Colonic mucosa (tissue), 4 donors: ENCODE measurements around the gene PTPRCAP. TPM values are rescaled to one million over a fixed set of nuclear protein-coding genes. Genes with fewer than 3 reads are reported as not detected.
A peak's percentile ranks its signal among the peaks of the same experiment; 100 is the strongest.

ENCODE experiments used
- DNase-seq: peaks from one replicate; pipeline ENCODE4 v3.0.0-alpha.2; 2020
- H3K27ac ChIP-seq: fragments of 200-600 bp; one replicate; pipeline ENCODE4 v1.8.0; 2021
- H3K27me3 ChIP-seq: fragments of 200-600 bp; one replicate; pipeline ENCODE4 v1.8.0; 2021
- H3K36me3 ChIP-seq: fragments of 200-600 bp; one replicate; pipeline ENCODE4 v1.8.0; 2021
- H3K4me1 ChIP-seq: fragments of 200-600 bp; one replicate; pipeline ENCODE4 v1.8.0; 2021; ENCODE audit warnings: mild to moderate bottlenecking
- H3K4me3 ChIP-seq: fragments of 200-600 bp; one replicate; pipeline ENCODE4 v1.8.0; 2021
- H3K9ac ChIP-seq, 2 donors: one replicate each; pipeline ENCODE4 v1.7.0; 2013; ENCODE audit warnings: control low read depth in 2 of 2, low read depth in 2 of 2, low read length in 2 of 2
- H3K9me3 ChIP-seq: fragments of 200-600 bp; one replicate; pipeline ENCODE4 v1.8.0; 2021
- intact Hi-C: fragments of 100-400 bp; cut with DNase I; formaldehyde crosslinking; loops from one replicate; pipeline ENCODE4 v1.14.1; 2022
- total RNA-seq, 2 donors: library from RNA; stranded (reverse); fragmentation: NEBNext Ultra II Directional in 1 of 2; extraction: Animal tissue kit (Norgen Biotek cat#: 25700) in 1 of 2; gene quantifications; one replicate each; pipeline ENCODE4 v1.2.1, GENCODE V29; 2021
- TF ChIP-seq, protein P1 (sequence below): fragments of 200-600 bp; IDR thresholded peaks from one replicate; pipeline ENCODE4 v1.8.0; 2022; ENCODE audit warnings: antibody characterized with exemption, mild to moderate bottlenecking
- donor health status: healthy.
- donor health status: DM: no; HTN: no; CAD: no.
- donor health status: DM: no; HTN: no; CAD: no.

The PTPRCAP gene
- total RNA-seq, 2 donors from 2014 or later: 5.5 to 9.6 TPM

DNA sequence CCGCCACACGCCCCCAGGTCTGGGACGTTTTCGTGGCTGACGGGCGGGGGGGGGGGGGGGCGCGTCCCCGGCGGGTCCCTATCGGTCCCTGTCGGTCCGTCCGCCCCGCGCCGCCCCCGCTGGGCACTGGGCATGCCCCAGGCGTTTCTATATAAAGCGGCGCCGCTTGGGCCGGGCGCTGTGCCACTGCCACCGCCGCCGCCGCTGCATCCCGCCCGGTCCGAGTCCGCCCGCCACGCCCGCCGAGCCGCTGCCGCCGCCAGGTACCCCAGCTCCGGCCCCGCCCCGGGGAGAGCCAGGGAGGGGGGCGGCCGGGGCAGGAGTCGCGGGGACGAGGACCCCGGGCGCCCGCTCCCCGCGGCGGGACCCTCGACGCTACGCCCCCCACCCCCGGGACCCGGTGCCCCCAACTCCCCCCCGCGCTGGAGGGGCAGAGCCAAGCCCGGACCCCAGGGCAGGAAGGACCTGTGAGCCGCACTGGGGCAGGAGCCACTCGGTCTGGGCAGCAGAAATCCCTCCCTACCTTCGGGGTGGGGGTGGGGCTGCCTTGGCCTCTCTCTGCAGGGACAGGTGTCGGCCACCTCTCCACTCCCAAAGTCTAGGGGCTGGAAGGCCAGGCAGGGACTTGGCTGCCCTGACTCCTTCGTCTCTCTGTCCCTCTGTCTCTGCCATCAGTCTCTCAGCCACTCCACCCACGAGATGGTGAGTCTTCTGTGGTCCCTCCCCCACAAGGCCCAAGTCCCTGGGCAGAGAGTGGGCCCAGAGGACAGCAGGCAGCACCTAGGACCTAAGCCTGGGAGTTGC, 21.8 kb downstream of the PTPRCAP start, which contains the start of gene CARNS1:
Gene CARNS1, plus strand, starts transcription at position 178 of the 804 bp plus-strand sequence. Its CDS starts 522 bp downstream, at position 700.
- Histone ChIP-seq H3K9me3 (no peaks in the 10 kb centered on the region), H3K4me1 (no peaks in the 10 kb centered on the region), H3K36me3 (no peaks in the 10 kb centered on the region), H3K27me3 (no peaks in the 10 kb centered on the region), H3K27ac (no peak within 1 kb of the TSS), H3K4me3 (peak within 1 kb of the TSS; percentile 31), H3K9ac (peak within 1 kb of the TSS in 1 of 2 donors; percentile 35)
- intact Hi-C loops: no loop called here
- DNase-seq: no peak
- TF ChIP-seq, protein P1, sequence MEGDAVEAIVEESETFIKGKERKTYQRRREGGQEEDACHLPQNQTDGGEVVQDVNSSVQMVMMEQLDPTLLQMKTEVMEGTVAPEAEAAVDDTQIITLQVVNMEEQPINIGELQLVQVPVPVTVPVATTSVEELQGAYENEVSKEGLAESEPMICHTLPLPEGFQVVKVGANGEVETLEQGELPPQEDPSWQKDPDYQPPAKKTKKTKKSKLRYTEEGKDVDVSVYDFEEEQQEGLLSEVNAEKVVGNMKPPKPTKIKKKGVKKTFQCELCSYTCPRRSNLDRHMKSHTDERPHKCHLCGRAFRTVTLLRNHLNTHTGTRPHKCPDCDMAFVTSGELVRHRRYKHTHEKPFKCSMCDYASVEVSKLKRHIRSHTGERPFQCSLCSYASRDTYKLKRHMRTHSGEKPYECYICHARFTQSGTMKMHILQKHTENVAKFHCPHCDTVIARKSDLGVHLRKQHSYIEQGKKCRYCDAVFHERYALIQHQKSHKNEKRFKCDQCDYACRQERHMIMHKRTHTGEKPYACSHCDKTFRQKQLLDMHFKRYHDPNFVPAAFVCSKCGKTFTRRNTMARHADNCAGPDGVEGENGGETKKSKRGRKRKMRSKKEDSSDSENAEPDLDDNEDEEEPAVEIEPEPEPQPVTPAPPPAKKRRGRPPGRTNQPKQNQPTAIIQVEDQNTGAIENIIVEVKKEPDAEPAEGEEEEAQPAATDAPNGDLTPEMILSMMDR: no peak

DNA sequence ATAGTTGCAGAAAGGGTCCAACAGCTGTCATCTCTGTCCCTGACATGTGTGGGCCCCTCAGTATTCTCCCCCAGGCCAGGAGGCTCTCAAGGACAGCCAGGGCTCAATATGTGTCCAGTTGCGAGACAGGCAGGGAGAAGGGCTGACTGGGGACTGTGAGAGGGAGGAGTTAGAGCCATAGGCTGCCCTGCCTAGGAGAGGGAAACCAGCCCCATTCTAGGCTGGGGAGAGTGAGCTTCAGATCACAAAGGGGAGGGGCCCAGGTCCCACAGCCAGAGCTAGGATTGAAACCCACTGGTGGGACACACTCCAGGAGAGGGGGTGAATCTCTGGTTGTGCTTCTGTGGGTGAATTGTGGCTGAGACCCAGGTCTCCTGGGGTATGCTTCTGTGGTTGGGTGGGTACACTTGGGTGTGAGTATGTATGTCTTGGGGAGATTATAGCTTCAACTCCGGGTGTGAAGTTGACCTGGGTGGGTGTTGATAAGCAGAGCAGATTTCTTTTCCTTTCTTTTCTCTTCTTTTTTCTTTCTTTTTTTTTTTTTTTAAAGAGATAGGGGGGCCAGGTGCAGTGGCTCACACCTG, 24.1 kb downstream of the PTPRCAP start:
- Histone ChIP-seq H3K9ac (no peak overlapping the region), H3K4me3 (no peak overlapping the region), H3K27me3 (no peaks in the 10 kb centered on the region), H3K36me3 (no peaks in the 10 kb centered on the region), H3K27ac (no peak overlapping the region), H3K4me1 (no peaks in the 10 kb centered on the region), H3K9me3 (no peaks in the 10 kb centered on the region)
- DNase-seq: no peak
- intact Hi-C loops: no loop called here
- TF ChIP-seq, protein P1: no peak

DNA sequence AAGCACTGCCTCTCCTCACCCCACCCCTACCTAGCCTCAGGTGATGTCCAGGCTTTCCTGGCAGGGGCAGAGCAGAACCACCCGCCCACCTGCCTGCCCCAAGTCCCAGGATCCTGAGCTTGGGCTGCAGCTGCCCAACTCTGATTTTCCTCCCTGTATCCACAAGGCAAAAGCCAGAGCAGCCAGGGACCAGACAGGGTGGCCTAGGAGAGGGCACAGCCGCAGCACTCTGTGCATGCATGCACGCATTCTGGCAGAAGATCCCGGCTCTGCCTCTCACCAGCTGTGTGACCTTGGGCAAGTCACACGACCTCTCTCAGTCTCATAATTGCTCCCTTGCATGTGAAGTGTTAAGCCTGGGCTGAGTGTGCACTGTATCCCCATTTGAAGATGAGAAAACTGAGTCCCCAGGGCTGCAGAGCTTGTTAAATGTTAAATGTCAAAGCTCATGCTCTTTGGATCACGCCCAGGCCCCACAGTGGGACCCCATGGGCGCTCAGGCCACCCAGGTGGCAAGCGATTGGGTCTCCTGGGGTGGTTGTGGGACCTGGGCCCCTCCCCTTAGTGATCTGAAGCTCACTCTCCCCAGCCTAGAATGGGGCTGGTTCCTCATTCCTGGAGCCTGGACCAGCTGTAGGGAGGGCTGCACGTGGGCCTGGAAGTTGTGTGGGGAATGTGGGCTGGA, 24.8 kb downstream of the PTPRCAP start:
- H3K9me3 ChIP-seq: no peaks in the 10 kb centered on the region
- intact Hi-C loops: no loop called here
- H3K27me3 ChIP-seq: no peaks in the 10 kb centered on the region
- H3K4me3 ChIP-seq: no peak overlapping the region
- no peak for DNase-seq
- H3K9ac ChIP-seq: no peak overlapping the region
- H3K27ac ChIP-seq: no peak overlapping the region
- H3K36me3 ChIP-seq: no peaks in the 10 kb centered on the region
- TF ChIP-seq, protein P1: no peak
- H3K4me1 ChIP-seq: no peaks in the 10 kb centered on the region

DNA sequence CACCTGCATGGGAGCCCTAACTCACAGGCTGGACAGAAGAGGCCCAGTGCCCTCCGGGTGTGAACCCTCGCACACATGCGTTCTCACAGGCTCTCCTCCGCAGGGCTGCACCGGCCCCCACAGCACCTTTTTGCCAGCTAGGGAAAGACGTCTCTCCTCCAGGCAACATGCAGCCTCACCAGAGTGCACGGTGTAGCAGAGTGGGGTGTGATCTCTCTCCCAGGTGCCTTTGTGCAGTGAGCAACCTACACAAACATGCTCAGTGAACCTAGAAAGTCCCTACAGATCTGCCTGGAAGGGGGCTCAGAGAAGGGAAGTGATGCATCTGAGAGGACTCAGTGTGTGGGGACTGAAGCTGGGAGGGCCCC, 25.7 kb downstream of the PTPRCAP start:
- TF ChIP-seq, protein P1: no peak
- Histone ChIP-seq H3K9ac (no peak overlapping the region), H3K27me3 (no peaks in the 10 kb centered on the region), H3K4me3 (no peak overlapping the region), H3K36me3 (no peaks in the 10 kb centered on the region), H3K4me1 (no peaks in the 10 kb centered on the region), H3K9me3 (no peaks in the 10 kb centered on the region), H3K27ac (no peak overlapping the region)
- DNase-seq: no peak
- intact Hi-C loops: no loop called here

DNA sequence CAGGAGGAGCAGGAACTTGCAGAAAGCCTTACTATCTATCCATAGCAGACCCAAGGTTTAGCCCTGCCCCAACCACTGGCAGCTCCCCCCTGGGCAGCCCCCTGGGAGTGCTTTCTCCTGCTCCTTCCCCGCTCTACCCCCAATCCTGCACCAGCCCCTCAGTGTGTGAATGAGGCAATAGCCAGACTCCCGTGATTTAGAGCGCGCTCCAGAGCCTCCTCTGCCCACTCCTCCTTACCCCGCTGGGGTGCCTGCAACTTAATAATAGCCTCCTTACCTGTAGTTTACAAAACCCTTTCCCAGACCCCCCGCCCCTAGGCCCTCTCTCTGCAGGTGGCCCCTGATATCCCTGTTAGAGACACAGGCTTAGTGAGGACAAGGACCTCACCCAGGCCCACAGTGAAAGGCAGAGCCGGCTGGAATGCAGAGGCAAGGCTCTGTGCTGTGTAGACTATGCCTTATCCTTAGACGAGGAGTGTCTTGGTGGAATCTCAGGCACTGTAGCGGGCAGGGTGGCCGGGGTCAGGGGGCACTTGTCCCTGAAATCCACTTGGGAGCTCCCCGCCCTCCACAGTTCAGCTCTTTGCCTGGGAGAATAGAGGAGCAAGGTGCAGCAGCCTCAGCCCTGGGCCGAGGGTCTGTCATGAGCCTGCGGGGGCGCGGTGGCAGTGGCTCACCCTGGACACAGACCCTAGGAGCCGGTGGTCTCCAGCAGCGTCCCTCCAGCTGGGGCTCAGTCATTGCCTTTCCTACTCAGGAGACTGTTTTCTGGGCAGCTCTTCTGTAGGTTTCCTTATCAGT, 26.3 kb downstream of the PTPRCAP start:
- Histone ChIP-seq H3K4me3 (no peak overlapping the region), H3K36me3 (no peaks in the 10 kb centered on the region), H3K27me3 (no peaks in the 10 kb centered on the region), H3K9ac (no peak overlapping the region), H3K4me1 (no peaks in the 10 kb centered on the region), H3K9me3 (no peaks in the 10 kb centered on the region), H3K27ac (no peak overlapping the region)
- DNase-seq: no peak
- TF ChIP-seq, protein P1: no peak
- intact Hi-C loops: no loop called here
